K562 (cell line): ENCODE data around the gene TP63. TPM values are rescaled to one million over a fixed set of nuclear protein-coding genes. Genes with fewer than 3 reads are reported as not detected.

Source experiments
- ATAC-seq: fragments of 200-7000 bp; cut with Tn5 transposase; 3 replicates; pipeline ENCODE4 v1.9.1; 2020; ENCODE audit warnings: moderate library complexity
- BruUV-seq: library from RNA; stranded (reverse); fragments of 400-500 nt; replicated peaks from 2 replicates; lab custom pipeline; 2021; lab: Mats Ljungman, UMichigan
- CTCF ChIA-PET: fragments of 300-600 bp; formaldehyde crosslinking; extraction: SDS; loops from one replicate; lab custom pipeline; 2021; ENCODE audit warnings: low intra/inter-chr PET ratio; lab: Yijun Ruan, JAX
- POLR2A ChIA-PET: fragments of 300-600, 350-650 bp; sonication (Branson Sonifier 250); formaldehyde crosslinking; extraction: SDS; loops from one replicate; lab custom pipeline; 2021; ENCODE audit warnings: antibody characterized with exemption, inconsistent platforms; lab: Yijun Ruan, JAX
- DNase-seq, 4 experiments: peaks; one replicate each; pipeline versions ENCODE4 v3.0.0 to v3.0.0-alpha.2; 2011 to 2018; ENCODE audit warnings: low spot score in 3 of 4, mixed read lengths in 3 of 4; ENCODE audit errors: extremely low read depth in 1 of 4
- FAIRE-seq: peaks from 2 replicates; lab custom pipeline; 2011; peaks lifted over from hg19 to GRCh38; lab: Jason Lieb, UNC
- H2AFZ ChIP-seq: 2 replicates; pipeline ENCODE4 v1.6.0; 2011; ENCODE audit warnings: low read depth, low read length, control low read depth, inconsistent platforms
- H3K27ac ChIP-seq: fragments of 200-600 bp; 3 replicates; pipeline ENCODE4 v1.8.0; 2011; ENCODE audit warnings: low read depth, mild to moderate bottlenecking, control low read depth, inconsistent platforms, low read length, moderate library complexity, mixed read lengths; ENCODE audit errors: extremely low read depth
- H3K27me3 ChIP-seq, 2 experiments: fragments of 300-600 bp in 1 of 2; 2 replicates in 1 of 2; 3 replicates in 1 of 2; pipeline versions ENCODE4 v1.6.0 to v1.8.0; 2011; ENCODE audit warnings: inconsistent platforms in 2 of 2, low read length in 2 of 2, mild to moderate bottlenecking in 1 of 2, mixed read lengths in 1 of 2, moderate library complexity in 1 of 2; ENCODE audit not compliant: control insufficient read depth in 2 of 2, insufficient read depth in 2 of 2
- H3K36me3 ChIP-seq: fragments of 300-600 bp; 3 replicates; pipeline ENCODE4 v1.8.0; 2011; ENCODE audit warnings: mild to moderate bottlenecking, low read length, inconsistent platforms; ENCODE audit not compliant: control insufficient read depth, insufficient read depth
- H3K4me1 ChIP-seq, 2 experiments: fragments of 200-600 bp in 1 of 2; replicated peaks in 1 of 2; 2 replicates in 1 of 2; 3 replicates in 1 of 2; pipeline versions ENCODE4 v1.5.1 to v1.8.0; 2011; ENCODE audit warnings: inconsistent platforms in 2 of 2, low read length in 2 of 2, mild to moderate bottlenecking in 1 of 2, mixed read lengths in 1 of 2, moderate library complexity in 1 of 2; ENCODE audit not compliant: control insufficient read depth in 2 of 2, insufficient read depth in 2 of 2
- H3K4me2 ChIP-seq: 2 replicates; pipeline ENCODE4 v1.6.1; 2011; ENCODE audit warnings: low read length, control low read depth, inconsistent platforms, mixed read lengths; ENCODE audit not compliant: insufficient read depth
- H3K4me3 ChIP-seq: fragments of 200-600 bp; sonication (generic), shearing (Covaris generic); 2 replicates; pipeline ENCODE4 v1.5.1; 2016; ENCODE audit warnings: control low read depth, inconsistent platforms
- H3K79me2 ChIP-seq: fragments of 200-600 bp; 3 replicates; pipeline ENCODE4 v1.8.0; 2011; ENCODE audit warnings: low read length, inconsistent platforms; ENCODE audit not compliant: control insufficient read depth, insufficient read depth
- H3K9ac ChIP-seq, 2 experiments: 2 replicates each; pipeline versions ENCODE4 v1.6.0 to v1.6.1; 2011; ENCODE audit warnings: low read depth in 2 of 2, low read length in 2 of 2, control low read depth in 1 of 2, inconsistent platforms in 1 of 2, mild to moderate bottlenecking in 1 of 2, mixed read lengths in 1 of 2; ENCODE audit not compliant: insufficient read depth in 1 of 2
- H3K9me1 ChIP-seq: one replicate; pipeline ENCODE4 v1.6.0; 2011; ENCODE audit warnings: inconsistent platforms, mild to moderate bottlenecking, low read length, moderate library complexity; ENCODE audit not compliant: control insufficient read depth, insufficient read depth
- H3K9me3 ChIP-seq: replicated peaks from 2 replicates; pipeline ENCODE4 v1.5.1; 2011; ENCODE audit warnings: low read depth, low read length, inconsistent platforms; ENCODE audit not compliant: control insufficient read depth, insufficient read depth
- H4K20me1 ChIP-seq: replicated peaks from 2 replicates; pipeline ENCODE4 v1.6.1; 2011; ENCODE audit warnings: low read length, inconsistent platforms, mixed read lengths; ENCODE audit not compliant: control insufficient read depth, insufficient read depth
- IFI16 ChIP-seq: fragments of 250-450 bp; sonication (Bioruptor Pico); IDR thresholded peaks from 2 replicates; pipeline ENCODE4 v2.1.2; 2022; ENCODE audit warnings: mild to moderate bottlenecking, inconsistent platforms
- NFE2L1 ChIP-seq: fragments of 450-650 bp; IDR thresholded peaks from 2 replicates; pipeline ENCODE4 v1.6.1; 2016; ENCODE audit warnings: missing genetic modification characterization, low read depth, mild to moderate bottlenecking, missing compliant biosample characterization, moderate library complexity, borderline replicate concordance
- SREBF2 ChIP-seq: sonication (generic); formaldehyde crosslinking; IDR thresholded peaks from 2 replicates; pipeline ENCODE4 v1.4.0; 2020; ENCODE audit warnings: mild to moderate bottlenecking, missing genetic modification reagents
- WHSC1 ChIP-seq: IDR thresholded peaks from one replicate; pipeline ENCODE4 v1.6.1; 2012; ENCODE audit warnings: low read length, control low read depth, inconsistent platforms
- ZBTB1 ChIP-seq: sonication (generic); formaldehyde crosslinking; IDR thresholded peaks from 2 replicates; pipeline ENCODE4 v1.8.1; 2023; ENCODE audit warnings: missing genetic modification reagents, low read depth, mild to moderate bottlenecking, borderline replicate concordance
- ZNF197 ChIP-seq: fragments of 200-800 bp; sonication (Bioruptor generic); IDR thresholded peaks from 2 replicates; pipeline ENCODE4 v1.6.1; 2016; ENCODE audit warnings: low read depth, missing genetic modification characterization, missing compliant biosample characterization
- ZNF316 ChIP-seq: fragments of 450-650 bp; IDR thresholded peaks from 2 replicates; pipeline ENCODE4 v1.6.1; 2016
- ZNF717 ChIP-seq: fragments of 250-450 bp; sonication (Bioruptor Pico); IDR thresholded peaks from 2 replicates; pipeline ENCODE4 v1.5.0; 2021
- WGBS: fragments of 100-300 bp; shearing (Covaris generic); methylation state at CpG from one replicate; pipeline ENCODE4 v1.1.6; 2016; ENCODE audit warnings: low coverage, mixed read lengths; ENCODE audit not compliant: insufficient coverage; ENCODE audit errors: missing lambda C conversion rate; 5-methylcytosine and 5-hydroxymethylcytosine counted together
- in situ Hi-C: fragments of 300-500 bp; cut with MboI; formaldehyde crosslinking; loops from 4 replicates; pipeline ENCODE4 v1.15.0; 2018; ENCODE audit warnings: inconsistent platforms, mixed read lengths
- intact Hi-C: fragments of 100-400 bp; cut with micrococcal nuclease; formaldehyde crosslinking; loops from 2 replicates; pipeline ENCODE4 v1.14.2; 2022
- polyA plus RNA-seq, 8 experiments: library from polyadenylated mRNA; depleted of rRNA in 4 of 8; stranded (reverse) in 5 of 8; unstranded in 3 of 8; fragments of >200 nt; fragmentation: Nextera tagmentation in 2 of 8; fragmentation: Illumina TruSeq in 1 of 8; extraction: Ambion mirVana in 2 of 8; extraction: Trizol in 1 of 8; gene quantifications; 2 replicates each; pipeline versions ENCODE4 v1.2.1 to v1.2.3, GENCODE V29; 2011 to 2014; ENCODE audit warnings: inconsistent platforms in 1 of 8, missing spikeins in 1 of 8
- total RNA-seq, 7 experiments: library from RNA; depleted of rRNA in 6 of 7; stranded (reverse); fragments of >200 nt in 6 of 7; fragmentation: Illumina TruSeq in 2 of 7; extraction: Trizol in 2 of 7; gene quantifications; 2 replicates each; pipeline versions ENCODE4 v1.2.1 to v1.2.3, GENCODE V29; 2011 to 2021; ENCODE audit warnings: low replicate concordance in 1 of 7
- TF ChIP-seq, protein P1 (sequence below): fragments of 250-450 bp; sonication (Bioruptor Pico); IDR thresholded peaks from 2 replicates; pipeline ENCODE4 v1.8.0; 2021; ENCODE audit warnings: mild to moderate bottlenecking, moderate library complexity
- TF ChIP-seq, protein P2 (sequence below), 2 experiments: IDR thresholded peaks in 1 of 2; conservative IDR thresholded peaks in 1 of 2; 2 replicates each; pipeline ENCODE4 v1.6.1; 2016; ENCODE audit warnings: low read depth in 2 of 2, mild to moderate bottlenecking in 1 of 2, missing compliant biosample characterization in 1 of 2, missing genetic modification characterization in 1 of 2, moderate library complexity in 1 of 2
- TF ChIP-seq, protein P3 (sequence below): fragments of 450-650 bp; formaldehyde crosslinking; IDR thresholded peaks from 2 replicates; pipeline ENCODE4 v1.4.0; 2022; ENCODE audit warnings: missing genetic modification characterization
- TF ChIP-seq, protein P4 (sequence below): IDR thresholded peaks from 2 replicates; pipeline ENCODE4 v1.6.1; 2011; ENCODE audit not compliant: insufficient read length; ENCODE audit errors: extremely low read depth

Gene TP63
- total and polyA plus RNA-seq, 9 of the 15 experiments (the other 6 are each of a cell fraction or from before 2014, with no cell fraction given) = 0.32 to 1.4 (median 0.50) TPM

DNA sequence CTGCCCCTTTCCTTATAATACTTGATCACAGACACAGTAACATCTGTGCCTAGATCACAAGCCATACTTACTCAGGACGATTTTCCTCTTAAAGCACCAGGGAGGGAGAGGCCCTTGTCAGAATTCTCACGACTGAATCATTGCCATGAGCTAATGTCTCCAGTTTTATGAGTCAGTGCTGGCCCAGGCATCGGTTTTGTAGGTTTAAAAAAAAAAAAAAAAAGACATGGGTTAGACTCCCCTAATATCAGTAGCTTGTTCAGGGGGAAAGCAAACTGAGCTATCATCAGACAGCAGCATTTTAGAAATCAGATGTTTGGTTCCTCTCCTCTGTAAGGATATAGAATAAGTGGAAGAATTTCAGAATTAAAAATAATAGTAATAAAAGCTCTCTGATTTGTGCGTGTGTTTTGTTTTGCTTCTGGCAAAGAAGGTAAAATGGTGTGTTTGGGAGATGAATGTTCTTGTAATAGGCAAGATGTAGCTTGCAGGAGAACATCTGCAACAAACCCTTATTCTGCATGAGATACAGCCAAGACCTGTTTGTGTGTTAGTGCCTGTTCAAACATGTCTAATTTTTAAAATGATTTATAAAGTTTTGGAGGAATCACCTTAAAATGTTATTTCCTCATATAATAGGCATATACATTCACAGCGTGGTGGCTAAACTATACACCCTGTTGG lies 193.6 kb downstream of the TP63 start:
- Histone ChIP-seq H3K4me2 (no peak overlapping the region), H3K9me3 (no peaks in the 10 kb centered on the region), H3K36me3 (no peaks in the 10 kb centered on the region), H2AFZ (no peak overlapping the region), H3K9me1 (no peaks in the 10 kb centered on the region), H3K27me3 (no peaks in the 10 kb centered on the region), H3K9ac (no peak overlapping the region), H3K4me1 (no peaks in the 10 kb centered on the region), H3K79me2 (no peaks in the 10 kb centered on the region), H4K20me1 (no peaks in the 10 kb centered on the region), H3K27ac (no peak overlapping the region), H3K4me3 (no peak overlapping the region)
- DNase-seq = no peak
- intact Hi-C loops (no loop called here), in situ Hi-C loops (no loop called here)
- ATAC-seq = no peak
- 3% methylated on average over 5 of the region's 5 CpGs for WGBS
- FAIRE-seq = no peak
- ChIA-PET POLR2A (no interaction called here), CTCF (no interaction called here)
- no TSS peak for BruUV-seq
- TF ChIP-seq ZNF717 (CRISPR knock-in tag) (no peak), ZNF197 (CRISPR knock-in tag) (no peak), WHSC1 (no peak), ZNF316 (no peak), ZBTB1 (CRISPR knock-in tag) (no peak), SREBF2 (CRISPR knock-in tag) (no peak), NFE2L1 (tag) (no peak), IFI16 (CRISPR knock-in tag) (no peak)
- TF ChIP-seq, protein P1, sequence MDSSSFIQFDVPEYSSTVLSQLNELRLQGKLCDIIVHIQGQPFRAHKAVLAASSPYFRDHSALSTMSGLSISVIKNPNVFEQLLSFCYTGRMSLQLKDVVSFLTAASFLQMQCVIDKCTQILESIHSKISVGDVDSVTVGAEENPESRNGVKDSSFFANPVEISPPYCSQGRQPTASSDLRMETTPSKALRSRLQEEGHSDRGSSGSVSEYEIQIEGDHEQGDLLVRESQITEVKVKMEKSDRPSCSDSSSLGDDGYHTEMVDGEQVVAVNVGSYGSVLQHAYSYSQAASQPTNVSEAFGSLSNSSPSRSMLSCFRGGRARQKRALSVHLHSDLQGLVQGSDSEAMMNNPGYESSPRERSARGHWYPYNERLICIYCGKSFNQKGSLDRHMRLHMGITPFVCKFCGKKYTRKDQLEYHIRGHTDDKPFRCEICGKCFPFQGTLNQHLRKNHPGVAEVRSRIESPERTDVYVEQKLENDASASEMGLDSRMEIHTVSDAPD = no peak
- TF ChIP-seq, protein P2, sequence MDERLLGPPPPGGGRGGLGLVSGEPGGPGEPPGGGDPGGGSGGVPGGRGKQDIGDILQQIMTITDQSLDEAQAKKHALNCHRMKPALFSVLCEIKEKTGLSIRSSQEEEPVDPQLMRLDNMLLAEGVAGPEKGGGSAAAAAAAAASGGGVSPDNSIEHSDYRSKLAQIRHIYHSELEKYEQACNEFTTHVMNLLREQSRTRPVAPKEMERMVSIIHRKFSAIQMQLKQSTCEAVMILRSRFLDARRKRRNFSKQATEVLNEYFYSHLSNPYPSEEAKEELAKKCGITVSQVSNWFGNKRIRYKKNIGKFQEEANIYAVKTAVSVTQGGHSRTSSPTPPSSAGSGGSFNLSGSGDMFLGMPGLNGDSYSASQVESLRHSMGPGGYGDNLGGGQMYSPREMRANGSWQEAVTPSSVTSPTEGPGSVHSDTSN (CRISPR knock-in tag; IDR thresholded peaks at IDR 0.05; ENCODE audit: low read depth) = no peak
- TF ChIP-seq, protein P2 (tag; conservative IDR thresholded peaks at IDR 0.05; ENCODE audit: low read depth) = no peak
- TF ChIP-seq, protein P3, sequence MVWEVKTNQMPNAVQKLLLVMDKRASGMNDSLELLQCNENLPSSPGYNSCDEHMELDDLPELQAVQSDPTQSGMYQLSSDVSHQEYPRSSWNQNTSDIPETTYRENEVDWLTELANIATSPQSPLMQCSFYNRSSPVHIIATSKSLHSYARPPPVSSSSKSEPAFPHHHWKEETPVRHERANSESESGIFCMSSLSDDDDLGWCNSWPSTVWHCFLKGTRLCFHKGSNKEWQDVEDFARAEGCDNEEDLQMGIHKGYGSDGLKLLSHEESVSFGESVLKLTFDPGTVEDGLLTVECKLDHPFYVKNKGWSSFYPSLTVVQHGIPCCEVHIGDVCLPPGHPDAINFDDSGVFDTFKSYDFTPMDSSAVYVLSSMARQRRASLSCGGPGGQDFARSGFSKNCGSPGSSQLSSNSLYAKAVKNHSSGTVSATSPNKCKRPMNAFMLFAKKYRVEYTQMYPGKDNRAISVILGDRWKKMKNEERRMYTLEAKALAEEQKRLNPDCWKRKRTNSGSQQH (CRISPR knock-in tag) = no peak
- TF ChIP-seq, protein P4, sequence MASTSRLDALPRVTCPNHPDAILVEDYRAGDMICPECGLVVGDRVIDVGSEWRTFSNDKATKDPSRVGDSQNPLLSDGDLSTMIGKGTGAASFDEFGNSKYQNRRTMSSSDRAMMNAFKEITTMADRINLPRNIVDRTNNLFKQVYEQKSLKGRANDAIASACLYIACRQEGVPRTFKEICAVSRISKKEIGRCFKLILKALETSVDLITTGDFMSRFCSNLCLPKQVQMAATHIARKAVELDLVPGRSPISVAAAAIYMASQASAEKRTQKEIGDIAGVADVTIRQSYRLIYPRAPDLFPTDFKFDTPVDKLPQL = no peak
